Body of pancreas (tissue), 4 donors: Measurements from ENCODE around the gene PLAAT4.

ENCODE experiments used
- CTCF ChIP-seq, 7 experiments: fragments of 450-650 bp in 4 of 7; fragments of 200-600 bp in 3 of 7; sonication (generic) in 3 of 7; IDR thresholded peaks; one replicate each; pipeline ENCODE4 v1.5.1; 2016 to 2019; ENCODE audit warnings: antibody characterized with exemption in 7 of 7
- POLR2A ChIP-seq, 3 donors: fragments of 450-650 bp; IDR thresholded peaks; one replicate each; pipeline ENCODE4 v1.6.1; 2016; ENCODE audit warnings: antibody characterized with exemption in 3 of 3, mild to moderate bottlenecking in 2 of 3

DNA sequence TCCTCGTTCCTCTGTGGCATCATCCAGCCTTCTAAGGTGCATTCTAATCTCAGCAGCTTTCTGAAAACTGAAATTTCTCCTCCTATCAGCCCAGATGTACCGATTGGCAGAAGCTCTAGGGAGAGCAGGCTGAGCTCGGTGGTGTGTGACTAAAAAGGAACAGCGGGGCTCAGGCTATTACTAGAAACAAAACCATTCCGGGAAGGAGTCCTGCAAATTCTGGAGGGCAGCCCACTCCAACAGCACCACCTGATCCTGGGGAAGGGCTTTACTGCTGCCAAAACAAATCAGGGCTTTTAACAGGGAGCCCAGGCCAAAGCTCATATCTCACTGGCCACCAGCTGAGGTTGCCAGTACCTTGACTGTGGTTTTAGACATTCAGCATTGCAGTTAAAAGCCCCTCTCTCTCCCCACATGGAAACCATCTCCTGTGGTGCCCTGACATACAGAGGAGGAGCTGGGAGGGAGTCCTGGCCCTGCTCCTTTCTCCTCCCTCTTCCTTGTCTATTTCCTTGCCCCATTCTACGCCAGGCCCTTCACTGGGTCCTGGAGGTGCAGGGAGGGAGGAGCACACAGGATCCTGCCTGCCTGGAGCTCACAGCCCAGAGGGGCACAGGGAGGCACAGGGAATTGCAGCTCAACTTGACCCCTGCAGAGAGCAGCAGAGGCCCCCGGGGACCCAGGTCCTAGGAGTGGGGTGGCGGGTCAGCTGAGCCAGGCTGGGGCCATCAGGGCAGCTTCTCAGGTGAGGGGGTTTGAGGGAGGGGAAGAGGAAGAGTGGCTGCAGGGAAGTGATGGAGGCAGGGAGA, 889 bp downstream of the PLAAT4 start:
- TF ChIP-seq CTCF (IDR thresholded peaks at IDR 0.05) (no peak), POLR2A (IDR thresholded peaks at IDR 0.05) (peak in 1 of 3 donors; percentile 52)
